ENCODE measurements around the gene EHMT1.

EHMT1 gene

DNA sequence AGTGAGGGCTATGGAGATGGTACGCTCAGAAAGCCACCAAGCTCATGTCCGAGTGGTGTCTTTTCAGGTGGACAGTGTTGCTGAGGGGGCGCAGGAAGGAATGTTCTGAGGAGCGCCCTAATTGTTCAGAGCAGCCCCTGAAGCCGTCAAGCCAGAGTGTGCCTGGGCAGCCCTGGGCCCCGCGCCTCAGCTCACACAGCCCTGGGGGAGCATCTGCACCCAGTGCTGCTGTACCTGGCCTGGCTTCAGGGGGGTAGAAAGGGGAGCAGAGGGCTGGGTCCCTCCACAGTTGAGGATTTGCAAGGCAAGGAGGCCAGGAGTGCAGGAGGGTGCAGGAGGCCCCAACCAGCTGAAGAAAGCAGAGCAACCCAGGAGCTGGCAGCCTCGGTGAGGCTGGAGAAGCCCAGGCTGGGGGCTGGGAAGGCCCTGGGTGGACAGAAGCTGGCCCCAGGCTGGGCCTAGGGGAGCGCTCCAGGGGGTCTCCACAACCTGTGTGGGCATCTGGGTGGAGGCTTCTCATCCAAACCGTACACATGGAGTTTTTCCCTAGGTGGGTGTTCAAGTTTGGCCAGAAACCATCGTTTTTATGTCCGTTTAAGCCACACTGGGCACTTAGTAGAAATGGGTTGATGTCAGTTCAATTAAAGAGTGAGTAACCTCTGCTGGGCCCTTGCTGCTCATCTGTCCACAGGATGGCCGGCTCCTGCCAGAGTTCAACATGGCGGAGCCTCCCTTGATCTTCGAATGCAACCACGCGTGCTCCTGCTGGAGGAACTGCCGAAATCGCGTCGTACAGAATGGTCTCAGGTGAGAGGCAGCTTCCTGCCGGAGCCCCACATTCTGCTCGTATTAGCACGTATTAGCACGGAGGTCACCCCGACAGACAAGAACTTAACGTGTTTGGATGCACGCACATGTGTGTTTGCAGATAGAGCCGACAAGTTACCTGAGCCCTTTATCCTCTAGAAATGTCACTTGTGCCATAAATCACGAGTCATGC lies 196.8 kb downstream of the EHMT1 start:
- TF ChIP-seq CEBPB (IDR thresholded peaks at IDR 0.05): no peak
- TF ChIP-seq ZBTB7A (IDR thresholded peaks at IDR 0.05; ENCODE audit: low read depth): no peak
- TF ChIP-seq TAF1 (IDR thresholded peaks at IDR 0.05; ENCODE audit: low read depth): no peak
- no peak for TF ChIP-seq RAD21 (IDR thresholded peaks at IDR 0.05; ENCODE audit: low read depth)
- TF ChIP-seq YY1 (IDR thresholded peaks at IDR 0.05; ENCODE audit: low read depth): no peak
- TF ChIP-seq EGR1 (IDR thresholded peaks at IDR 0.05): no peak
- no peak for TF ChIP-seq MAX (IDR thresholded peaks at IDR 0.05)
- no peak for TF ChIP-seq NFIC (IDR thresholded peaks at IDR 0.05)
- no peak for TF ChIP-seq EP300 (IDR thresholded peaks at IDR 0.05; ENCODE audit: borderline replicate concordance)
- TF ChIP-seq TCF12 (IDR thresholded peaks at IDR 0.05; ENCODE audit: low read depth): no peak

- TF ChIP-seq EP300 (IDR thresholded peaks at IDR 0.05; ENCODE audit: borderline replicate concordance) (no peak), RAD21 (IDR thresholded peaks at IDR 0.05; ENCODE audit: low read depth) (no peak), MAX (IDR thresholded peaks at IDR 0.05) (no peak), CEBPB (IDR thresholded peaks at IDR 0.05) (no peak), YY1 (IDR thresholded peaks at IDR 0.05; ENCODE audit: low read depth) (no peak), ZBTB7A (IDR thresholded peaks at IDR 0.05; ENCODE audit: low read depth) (no peak), NFIC (IDR thresholded peaks at IDR 0.05) (no peak), REST (IDR thresholded peaks at IDR 0.05; ENCODE audit: low read depth) (no peak), TAF1 (IDR thresholded peaks at IDR 0.05; ENCODE audit: low read depth) (no peak), FOXM1 (IDR thresholded peaks at IDR 0.05; ENCODE audit: borderline replicate concordance, low read depth) (no peak), TEAD4 (IDR thresholded peaks at IDR 0.05) (no peak), TCF12 (IDR thresholded peaks at IDR 0.05; ENCODE audit: low read depth) (no peak), CREB1 (IDR thresholded peaks at IDR 0.05; ENCODE audit: low read depth) (no peak), EGR1 (IDR thresholded peaks at IDR 0.05) (no peak)
- TF ChIP-seq, protein P1, sequence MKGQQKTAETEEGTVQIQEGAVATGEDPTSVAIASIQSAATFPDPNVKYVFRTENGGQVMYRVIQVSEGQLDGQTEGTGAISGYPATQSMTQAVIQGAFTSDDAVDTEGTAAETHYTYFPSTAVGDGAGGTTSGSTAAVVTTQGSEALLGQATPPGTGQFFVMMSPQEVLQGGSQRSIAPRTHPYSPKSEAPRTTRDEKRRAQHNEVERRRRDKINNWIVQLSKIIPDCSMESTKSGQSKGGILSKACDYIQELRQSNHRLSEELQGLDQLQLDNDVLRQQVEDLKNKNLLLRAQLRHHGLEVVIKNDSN (IDR thresholded peaks at IDR 0.05): no peak
Measured at GRCh38 chr9:137816531-137817235, 197.9 kb downstream of the EHMT1 start.

DNA sequence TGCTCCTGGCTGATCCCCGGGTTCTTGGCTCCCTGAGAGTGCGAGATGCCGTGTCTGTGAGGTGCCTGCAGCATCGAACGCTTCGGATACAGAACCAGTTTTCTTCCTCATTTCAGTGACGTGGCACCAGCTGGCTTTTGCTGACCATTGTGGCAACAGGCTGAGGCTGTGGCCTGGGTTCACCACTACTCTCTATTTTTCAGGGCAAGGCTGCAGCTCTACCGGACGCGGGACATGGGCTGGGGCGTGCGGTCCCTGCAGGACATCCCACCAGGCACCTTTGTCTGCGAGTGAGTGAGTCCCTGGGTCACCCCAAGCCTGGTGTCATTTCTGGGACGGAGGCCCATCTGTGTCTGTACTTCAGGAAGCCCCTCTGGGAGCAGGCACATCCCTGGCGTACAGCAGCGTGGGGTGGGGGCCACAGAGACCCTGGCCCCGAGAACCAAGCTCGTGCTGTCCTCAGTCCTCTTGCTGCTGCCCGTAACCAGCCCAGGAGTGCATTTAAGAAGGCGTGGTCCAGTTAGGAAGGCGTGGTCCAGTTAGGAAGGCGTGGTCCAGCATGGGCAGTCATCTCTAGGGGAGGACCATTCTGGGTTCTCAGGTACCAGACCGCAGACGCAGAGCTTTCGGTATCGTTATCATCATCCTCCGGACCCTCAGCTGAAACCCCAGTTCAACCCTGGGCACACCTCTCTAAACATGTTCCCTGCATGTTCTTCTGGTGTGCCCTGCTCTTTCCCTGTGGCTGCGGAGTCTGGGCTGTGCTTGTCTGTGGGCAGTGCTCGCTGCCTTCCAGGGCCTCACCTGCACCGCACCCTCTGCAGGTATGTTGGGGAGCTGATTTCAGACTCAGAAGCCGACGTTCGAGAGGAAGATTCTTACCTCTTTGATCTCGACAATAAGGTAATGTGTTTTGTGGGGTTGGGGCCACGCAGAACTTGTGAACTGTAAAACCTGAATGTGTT lies 198.7 kb downstream of the EHMT1 start:
- TF ChIP-seq RAD21 (IDR thresholded peaks at IDR 0.05; ENCODE audit: low read depth): no peak

- TF ChIP-seq REST (IDR thresholded peaks at IDR 0.05; ENCODE audit: low read depth): no peak
Measured at GRCh38 chr9:137818286-137818685, 199.5 kb downstream of the EHMT1 start.

- TF ChIP-seq EGR1 (IDR thresholded peaks at IDR 0.05): no peak
- TF ChIP-seq REST (IDR thresholded peaks at IDR 0.05; ENCODE audit: low read depth): no peak
- no peak for TF ChIP-seq YY1 (IDR thresholded peaks at IDR 0.05; ENCODE audit: low read depth)
- TF ChIP-seq EP300 (IDR thresholded peaks at IDR 0.05; ENCODE audit: borderline replicate concordance): no peak
- TF ChIP-seq NFIC (IDR thresholded peaks at IDR 0.05): no peak
- TF ChIP-seq RAD21 (IDR thresholded peaks at IDR 0.05; ENCODE audit: low read depth): no peak
- TF ChIP-seq TEAD4 (IDR thresholded peaks at IDR 0.05): no peak
- no peak for TF ChIP-seq ZBTB7A (IDR thresholded peaks at IDR 0.05; ENCODE audit: low read depth)
- TF ChIP-seq TAF1 (IDR thresholded peaks at IDR 0.05; ENCODE audit: low read depth): no peak
- no peak for TF ChIP-seq FOXM1 (IDR thresholded peaks at IDR 0.05; ENCODE audit: borderline replicate concordance, low read depth)
- TF ChIP-seq TCF12 (IDR thresholded peaks at IDR 0.05; ENCODE audit: low read depth): no peak
- no peak for TF ChIP-seq MAX (IDR thresholded peaks at IDR 0.05)
- TF ChIP-seq, protein P1 (IDR thresholded peaks at IDR 0.05): no peak
- no peak for TF ChIP-seq CEBPB (IDR thresholded peaks at IDR 0.05)
- TF ChIP-seq CREB1 (IDR thresholded peaks at IDR 0.05; ENCODE audit: low read depth): no peak
Measured at GRCh38 chr9:137820161-137820855, 201.5 kb downstream of the EHMT1 start.
